Kidney epithelial cell (primary cell): Measurements from ENCODE around the gene TAP2. TPM values are rescaled to one million over a fixed set of nuclear protein-coding genes. Genes with fewer than 3 reads are reported as not detected.
"Not testable (repeated sequence)": the region's sequence is repeated elsewhere in the genome, so short reads cannot be mapped to it uniquely, and the experiment has no call there.

Experiments
- DNase-seq: peaks from one replicate; pipeline ENCODE4 v3.0.0-alpha.2; 2010; ENCODE audit warnings: low read depth
- H3K27me3 ChIP-seq: 2 replicates; pipeline ENCODE4 v1.6.0; 2011; ENCODE audit warnings: low read length; ENCODE audit not compliant: control insufficient read depth, insufficient read depth
- H3K36me3 ChIP-seq: 2 replicates; pipeline ENCODE4 v1.5.1; 2011; ENCODE audit warnings: low read length; ENCODE audit not compliant: control insufficient read depth, insufficient read depth
- H3K4me3 ChIP-seq: 2 replicates; pipeline ENCODE4 v1.5.1; 2011; ENCODE audit warnings: low read depth, mild to moderate bottlenecking, control low read depth, low read length
- CTCF ChIP-seq: IDR thresholded peaks from 2 replicates; pipeline ENCODE4 v1.5.1; 2011; ENCODE audit warnings: mild to moderate bottlenecking, moderate library complexity, low read length, control low read depth, inconsistent platforms; ENCODE audit not compliant: insufficient read depth, poor library complexity, severe bottlenecking
- total RNA-seq: library from RNA; depleted of rRNA; stranded (reverse); fragments of >200 nt; gene quantifications from 2 replicates; pipeline ENCODE4 v1.2.3, GENCODE V29; 2015

Gene TAP2
- total RNA-seq, 1 donor from 2014 or later, result 22.7 TPM

DNA sequence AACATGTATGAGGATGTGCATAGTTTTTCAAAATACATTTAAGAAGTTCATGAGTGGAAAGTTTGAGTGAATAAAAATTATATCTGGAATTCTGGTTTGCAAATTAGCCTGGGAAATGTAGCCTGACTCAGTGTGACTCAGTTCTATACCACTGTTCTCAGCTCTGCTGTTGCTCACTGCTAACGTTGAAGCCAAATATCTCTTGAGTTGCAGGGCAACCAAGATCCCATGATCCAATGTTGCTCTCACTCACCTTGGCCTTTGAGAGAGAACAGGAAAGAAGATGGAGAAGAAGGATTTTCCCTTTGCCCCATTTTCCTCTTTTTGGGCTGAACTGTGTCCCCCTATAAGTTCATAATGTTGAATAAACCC lies 44.3 kb upstream of the TAP2 start:
- Histone ChIP-seq H3K36me3 (no peaks in the 10 kb centered on the region), H3K4me3 (no peak overlapping the region), H3K27me3 (peaks cover 12% of the 10 kb centered on the region)
- DNase-seq, result peak; percentile 2
- no peak for TF ChIP-seq CTCF

DNA sequence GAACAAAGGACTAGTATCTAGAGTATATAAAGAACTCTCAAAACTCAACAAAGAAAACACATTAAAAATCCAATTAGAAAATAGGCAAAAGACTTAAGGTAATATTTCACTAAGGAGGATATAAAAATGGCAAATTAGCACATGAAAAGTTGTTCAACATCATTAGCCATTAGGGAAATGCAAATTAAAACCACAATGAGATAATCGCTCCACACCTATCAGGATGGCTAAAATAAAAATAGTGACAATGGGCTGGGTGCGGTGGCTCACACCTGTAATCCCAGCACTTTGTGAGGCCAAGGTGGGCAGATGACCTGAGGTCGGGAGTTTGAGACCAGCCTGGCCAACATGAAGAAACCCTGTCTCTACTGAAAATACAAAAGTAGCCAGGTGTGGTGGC lies 42.4 kb upstream of the TAP2 start:
- peaks cover 12% of the 10 kb centered on the region for H3K27me3 ChIP-seq
- DNase-seq, H3K36me3 ChIP-seq, H3K4me3 ChIP-seq: not testable (repeated sequence)

- DNase-seq, result no peak
- peaks cover 12% of the 10 kb centered on the region for H3K27me3 ChIP-seq
- no peak for TF ChIP-seq CTCF
- no peaks in the 10 kb centered on the region for H3K36me3 ChIP-seq
- H3K4me3 ChIP-seq, result no peak overlapping the region
Observed at GRCh38 chr6:32879691-32880090, 41.2 kb upstream of the TAP2 start.

- DNase-seq, result no peak
- H3K27me3 ChIP-seq, result peaks cover 12% of the 10 kb centered on the region
- no peak for TF ChIP-seq CTCF
- no peaks in the 10 kb centered on the region for H3K36me3 ChIP-seq
- no peak overlapping the region for H3K4me3 ChIP-seq
Observed at GRCh38 chr6:32876603-32877002, 38.1 kb upstream of the TAP2 start.

DNA sequence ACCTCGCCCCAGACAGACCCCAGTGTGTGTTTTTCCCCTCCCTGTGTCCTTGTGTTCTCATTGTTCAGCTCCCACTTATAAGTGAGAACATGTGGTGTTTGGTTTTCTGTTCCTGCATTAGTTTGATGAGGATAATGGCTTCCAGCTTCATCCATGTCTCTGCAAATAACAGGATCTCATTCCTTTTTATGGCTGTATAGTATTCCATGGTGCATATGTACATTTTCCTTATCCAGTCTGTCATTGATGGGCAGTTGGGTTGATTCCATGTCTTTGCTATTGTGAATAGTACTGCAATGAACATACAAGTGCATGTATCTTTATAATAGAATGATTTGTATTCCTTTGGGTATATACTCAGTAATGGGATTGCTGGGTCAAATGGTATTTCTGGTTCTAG lies 35.4 kb upstream of the TAP2 start:
- not testable (repeated sequence) for H3K27me3 ChIP-seq, DNase-seq, H3K36me3 ChIP-seq, H3K4me3 ChIP-seq

DNA sequence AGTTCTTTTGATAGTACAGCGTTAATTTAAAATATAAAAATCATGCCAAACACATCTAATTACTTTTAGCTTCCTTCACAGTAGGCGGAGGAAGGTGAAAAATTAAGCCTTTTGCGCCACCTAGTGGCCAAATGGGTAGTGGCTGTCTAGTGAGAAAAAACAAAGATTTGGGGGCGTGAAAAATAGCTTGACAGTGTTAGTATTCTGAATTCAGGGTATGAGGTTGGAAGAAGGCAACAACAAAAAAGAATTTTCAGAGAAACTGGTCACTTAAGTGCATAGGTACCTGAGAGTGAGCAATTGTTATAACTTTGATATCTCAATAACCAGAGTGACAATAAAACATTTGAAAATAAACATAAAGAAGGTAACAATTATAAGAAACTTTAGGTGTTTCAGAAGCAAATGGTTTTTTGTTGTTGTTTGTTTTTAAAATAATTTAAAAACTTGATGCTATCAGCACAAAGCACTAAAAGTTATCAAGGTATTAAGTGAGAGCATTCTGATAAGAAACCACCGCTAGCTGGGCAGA lies 29.8 kb upstream of the TAP2 start:
- Histone ChIP-seq H3K36me3 (no peaks in the 10 kb centered on the region), H3K27me3 (peaks cover 13% of the 10 kb centered on the region), H3K4me3 (no peak overlapping the region)
- DNase-seq, result no peak
- peak; percentile 75 for TF ChIP-seq CTCF

- TF ChIP-seq CTCF, result no peak
- Histone ChIP-seq H3K36me3 (no peaks in the 10 kb centered on the region), H3K4me3 (no peak overlapping the region), H3K27me3 (peaks cover 13% of the 10 kb centered on the region)
- DNase-seq, result no peak
Observed at GRCh38 chr6:32867554-32868256, 29.2 kb upstream of the TAP2 start.
